NCI-H1092 treated with DMSO at 0.1 percent for 48 hours (cell line): ENCODE measurements around the gene TECPR2.
"Not testable (repeated sequence)": the region's sequence is repeated elsewhere in the genome, so short reads cannot be mapped to it uniquely, and the experiment has no call there.

Experiments used
- DNase-seq: peaks from one replicate; lab custom pipeline; 2025; lab: John Stamatoyannopoulos, UW

The TECPR2 gene

GRCh38 chr14:102333795-102334705 is 28.7 kb upstream of the TECPR2 start:
- DNase-seq: no peak

- DNase-seq: no peak
Measured at GRCh38 chr14:102335163-102335562, 27.6 kb upstream of the TECPR2 start.

GRCh38 chr14:102338724-102339123 is 24.0 kb upstream of the TECPR2 start:
- no peak for DNase-seq

GRCh38 chr14:102341566-102341965 is 21.2 kb upstream of the TECPR2 start:
- no peak for DNase-seq

- DNase-seq: no peak
Measured at GRCh38 chr14:102342238-102342637, 20.5 kb upstream of the TECPR2 start.

- no peak for DNase-seq
Measured at GRCh38 chr14:102344084-102344483, 18.7 kb upstream of the TECPR2 start.

GRCh38 chr14:102344485-102344884 is 18.3 kb upstream of the TECPR2 start:
- no peak for DNase-seq

GRCh38 chr14:102345232-102345631 is 17.5 kb upstream of the TECPR2 start:
- DNase-seq: no peak

- no peak for DNase-seq
Measured at GRCh38 chr14:102346645-102347044, 16.1 kb upstream of the TECPR2 start.

- DNase-seq: no peak
Measured at GRCh38 chr14:102348376-102348775, 14.4 kb upstream of the TECPR2 start.

- DNase-seq: no peak
Measured at GRCh38 chr14:102351023-102351422, 11.7 kb upstream of the TECPR2 start.

GRCh38 chr14:102351593-102351992 is 11.1 kb upstream of the TECPR2 start:
- not testable (repeated sequence) for DNase-seq

- DNase-seq: no peak
Measured at GRCh38 chr14:102352213-102352612, 10.5 kb upstream of the TECPR2 start.

- no peak for DNase-seq
Measured at GRCh38 chr14:102353126-102353619, 9.6 kb upstream of the TECPR2 start.

- DNase-seq: no peak
Measured at GRCh38 chr14:102356280-102356679, 6.5 kb upstream of the TECPR2 start.

GRCh38 chr14:102359341-102359740 is 3.4 kb upstream of the TECPR2 start:
- no peak for DNase-seq

GRCh38 chr14:102360388-102360787 is 2.4 kb upstream of the TECPR2 start:
- DNase-seq: no peak

GRCh38 chr14:102362084-102362483 is 657 bp upstream of the TECPR2 start:
- no peak for DNase-seq

- no peak for DNase-seq
Measured at GRCh38 chr14:102363182-102363943, 622 bp downstream of the TECPR2 start.

GRCh38 chr14:102370305-102370809 is 7.6 kb downstream of the TECPR2 start:
- DNase-seq: no peak

- DNase-seq: no peak
Measured at GRCh38 chr14:102371361-102371760, 8.6 kb downstream of the TECPR2 start.

- DNase-seq: no peak
Measured at GRCh38 chr14:102373110-102373509, 10.4 kb downstream of the TECPR2 start.

GRCh38 chr14:102374264-102374663 is 11.5 kb downstream of the TECPR2 start:
- no peak for DNase-seq
